ENCODE measurements around the gene INPP5B. TPM values are rescaled to one million over a fixed set of nuclear protein-coding genes. Genes with fewer than 3 reads are reported as not detected.

The INPP5B gene
- total RNA-seq, 3 donors from 2014 or later = 21.3 to 34.1 (median 25.6) TPM

DNA sequence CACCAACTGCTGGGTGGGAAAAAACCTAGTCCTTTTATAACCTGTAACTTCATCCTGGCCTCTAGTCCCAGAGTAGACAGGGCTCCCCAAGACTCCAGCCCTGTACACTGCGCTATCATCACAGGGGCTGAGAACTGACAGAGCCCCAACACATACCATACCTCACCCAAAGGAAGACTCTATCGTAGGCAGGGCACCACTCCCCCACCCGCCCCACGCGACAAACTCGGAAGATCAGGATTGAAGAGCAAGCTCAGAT, 15.8 kb downstream of the INPP5B start:
- TF ChIP-seq, protein P1, sequence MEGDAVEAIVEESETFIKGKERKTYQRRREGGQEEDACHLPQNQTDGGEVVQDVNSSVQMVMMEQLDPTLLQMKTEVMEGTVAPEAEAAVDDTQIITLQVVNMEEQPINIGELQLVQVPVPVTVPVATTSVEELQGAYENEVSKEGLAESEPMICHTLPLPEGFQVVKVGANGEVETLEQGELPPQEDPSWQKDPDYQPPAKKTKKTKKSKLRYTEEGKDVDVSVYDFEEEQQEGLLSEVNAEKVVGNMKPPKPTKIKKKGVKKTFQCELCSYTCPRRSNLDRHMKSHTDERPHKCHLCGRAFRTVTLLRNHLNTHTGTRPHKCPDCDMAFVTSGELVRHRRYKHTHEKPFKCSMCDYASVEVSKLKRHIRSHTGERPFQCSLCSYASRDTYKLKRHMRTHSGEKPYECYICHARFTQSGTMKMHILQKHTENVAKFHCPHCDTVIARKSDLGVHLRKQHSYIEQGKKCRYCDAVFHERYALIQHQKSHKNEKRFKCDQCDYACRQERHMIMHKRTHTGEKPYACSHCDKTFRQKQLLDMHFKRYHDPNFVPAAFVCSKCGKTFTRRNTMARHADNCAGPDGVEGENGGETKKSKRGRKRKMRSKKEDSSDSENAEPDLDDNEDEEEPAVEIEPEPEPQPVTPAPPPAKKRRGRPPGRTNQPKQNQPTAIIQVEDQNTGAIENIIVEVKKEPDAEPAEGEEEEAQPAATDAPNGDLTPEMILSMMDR (IDR thresholded peaks at IDR 0.05) = no peak
- TF ChIP-seq POLR2A (IDR thresholded peaks at IDR 0.05) (no peak), POLR2AphosphoS5 (IDR thresholded peaks at IDR 0.05) (no peak)
- no peaks in the 10 kb centered on the region for H3K36me3 ChIP-seq
- intact Hi-C loops (cut with DNase I; ENCODE audit: low total_unique reads) = loop anchor here (1.0 kb wide), 1 partner anchor 20 kb away; no protein-coding TSS in a partner anchor
- H3K9me3 ChIP-seq = no peaks in the 10 kb centered on the region
- peak overlapping the region; percentile 70 to 90 (median 87) for H3K4me3 ChIP-seq
- DNase-seq (ENCODE audit: low spot score in 2 of 2) = no peak
- H3K4me1 ChIP-seq = no peaks in the 10 kb centered on the region
- H3K27me3 ChIP-seq = no peaks in the 10 kb centered on the region
- peak overlapping the region; percentile 70 to 84 for H3K27ac ChIP-seq

DNA sequence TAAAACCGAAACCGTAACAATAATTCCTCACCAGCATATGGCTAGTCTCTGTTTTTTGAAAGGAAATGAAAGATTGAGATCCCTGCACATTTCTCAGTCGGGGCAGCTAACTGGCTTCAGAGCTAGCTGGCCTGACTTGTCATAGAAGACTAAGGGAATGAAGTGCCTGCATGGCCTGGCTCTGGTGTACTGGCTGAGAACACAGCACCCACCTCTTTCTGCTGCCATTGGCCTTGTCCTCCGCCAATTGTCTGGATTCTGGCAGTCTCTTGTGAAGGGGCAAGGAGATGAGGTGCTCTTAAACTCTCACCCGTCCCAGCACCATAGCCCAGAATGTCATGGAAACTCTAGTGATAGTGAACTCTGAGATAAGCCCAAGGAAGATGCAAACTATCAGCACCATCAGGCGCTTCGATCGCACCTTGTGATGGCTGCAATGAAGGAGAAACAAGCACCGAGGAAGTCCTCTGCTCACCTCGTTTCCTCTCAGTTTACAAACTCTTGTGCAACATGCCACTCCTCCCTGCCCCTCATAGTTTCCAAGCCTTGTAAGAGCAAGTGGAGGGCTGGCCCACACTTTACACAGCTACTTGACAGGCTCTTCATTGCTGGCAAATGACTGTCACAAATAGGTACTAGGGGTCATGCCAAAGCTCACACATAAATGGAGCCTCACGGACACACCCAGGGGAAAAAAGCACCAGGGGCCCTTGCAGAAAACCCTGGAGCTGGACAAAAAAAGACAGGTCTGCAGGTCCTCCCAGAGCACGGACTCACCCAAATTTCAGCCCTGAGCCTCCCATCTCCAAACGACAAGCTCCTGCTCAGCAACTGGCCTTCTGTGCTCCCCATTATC, 16.4 kb downstream of the INPP5B start:
- intact Hi-C loops (cut with DNase I; ENCODE audit: low total_unique reads) = loop anchor here (1.0 kb wide), 1 partner anchor 21 kb away; no protein-coding TSS in a partner anchor
- peaks cover 0 to 5% of the 10 kb centered on the region in 2 donors for H3K4me1 ChIP-seq
- no peak for TF ChIP-seq POLR2AphosphoS5 (IDR thresholded peaks at IDR 0.05)
- TF ChIP-seq, protein P1 (IDR thresholded peaks at IDR 0.05) = no peak
- no peak for TF ChIP-seq POLR2A (IDR thresholded peaks at IDR 0.05)
- DNase-seq (ENCODE audit: low spot score in 2 of 2) = no peak
- H3K27me3 ChIP-seq = no peaks in the 10 kb centered on the region
- peak overlapping the region; percentile 70 to 90 (median 87) for H3K4me3 ChIP-seq
- peak overlapping the region; percentile 70 to 84 for H3K27ac ChIP-seq
- no peaks in the 10 kb centered on the region for H3K36me3 ChIP-seq
- H3K9me3 ChIP-seq = no peaks in the 10 kb centered on the region

DNA sequence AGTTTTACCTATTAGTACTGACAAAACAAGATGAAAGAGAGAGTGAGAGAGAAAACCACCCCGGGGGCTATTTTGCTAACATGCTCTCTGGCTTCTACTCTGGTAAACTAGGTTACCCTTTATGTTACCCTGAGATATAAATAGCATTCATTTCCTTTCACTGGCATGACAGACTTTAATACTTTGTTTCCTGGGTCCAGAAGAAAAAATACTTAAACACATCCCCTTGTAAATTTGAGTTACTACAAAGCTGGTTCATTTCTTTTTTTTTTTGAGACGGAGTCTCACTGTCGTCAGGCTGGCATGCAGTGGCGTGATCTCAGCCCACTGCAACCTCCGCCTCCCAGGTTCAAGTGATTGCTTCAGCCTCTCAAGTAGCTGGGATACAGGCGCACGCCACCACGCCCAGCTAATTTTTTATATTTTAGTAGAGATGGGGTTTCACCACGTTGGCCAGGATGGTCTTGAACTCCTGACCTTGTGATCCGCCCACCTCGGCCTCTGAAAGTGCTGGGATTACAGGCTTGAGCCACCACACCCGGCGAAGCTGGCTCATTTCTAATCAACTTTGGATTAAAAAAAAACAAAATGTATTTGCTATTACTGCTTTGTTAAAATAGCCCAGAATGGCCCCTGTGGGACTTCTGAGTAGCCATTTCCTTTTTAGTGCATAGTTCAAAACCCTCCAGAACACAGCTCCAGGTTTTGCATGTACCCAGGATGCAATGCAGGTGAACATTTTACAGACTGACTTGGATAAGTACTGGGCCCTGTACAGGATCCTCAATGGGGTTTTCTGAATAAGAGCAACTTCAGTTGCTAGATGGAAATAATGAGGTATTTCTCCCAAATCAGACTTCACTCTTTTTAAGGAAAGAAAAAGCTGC, 20.6 kb downstream of the INPP5B start:
- TF ChIP-seq POLR2A (IDR thresholded peaks at IDR 0.05) = no peak
- TF ChIP-seq POLR2AphosphoS5 (IDR thresholded peaks at IDR 0.05) = no peak
- Histone ChIP-seq H3K4me1 (peaks cover 0 to 6% of the 10 kb centered on the region in 2 donors), H3K4me3 (no peak overlapping the region), H3K27ac (peak overlapping the region; percentile 34 to 63), H3K27me3 (no peaks in the 10 kb centered on the region), H3K9me3 (no peaks in the 10 kb centered on the region), H3K36me3 (no peaks in the 10 kb centered on the region)
- intact Hi-C loops (cut with DNase I; ENCODE audit: low total_unique reads) = no loop called here
- no peak for DNase-seq (ENCODE audit: low spot score in 2 of 2)

DNA sequence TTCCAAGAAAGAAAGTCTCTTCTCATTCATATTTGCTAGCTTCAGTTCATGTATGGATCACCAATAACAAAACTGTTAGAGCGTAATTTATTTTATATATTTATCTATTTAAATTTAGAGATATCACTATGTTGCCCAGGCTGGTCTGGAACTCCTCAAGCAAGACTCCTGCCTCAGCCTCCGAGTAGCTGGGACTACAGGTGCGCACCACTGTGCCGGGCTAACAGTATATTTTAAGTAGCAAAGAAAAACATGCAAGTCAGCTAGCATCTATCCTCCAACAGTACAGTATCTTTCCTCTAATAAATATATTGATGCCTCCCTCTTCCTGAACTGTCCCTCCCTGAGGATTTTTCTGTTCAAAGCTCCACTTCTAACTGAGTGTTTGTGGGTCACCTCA, 21.5 kb downstream of the INPP5B start:
- intact Hi-C loops (cut with DNase I; ENCODE audit: low total_unique reads) = no loop called here
- Histone ChIP-seq H3K4me1 (peaks cover 0 to 6% of the 10 kb centered on the region in 2 donors), H3K27ac (peak overlapping the region in 1 of 2 donors; percentile 22), H3K9me3 (no peaks in the 10 kb centered on the region), H3K4me3 (no peak overlapping the region), H3K36me3 (no peaks in the 10 kb centered on the region), H3K27me3 (no peaks in the 10 kb centered on the region)
- no peak for DNase-seq (ENCODE audit: low spot score in 2 of 2)
- TF ChIP-seq, protein P1 (IDR thresholded peaks at IDR 0.05) = no peak
- TF ChIP-seq POLR2AphosphoS5 (IDR thresholded peaks at IDR 0.05) = no peak
- no peak for TF ChIP-seq POLR2A (IDR thresholded peaks at IDR 0.05)

DNA sequence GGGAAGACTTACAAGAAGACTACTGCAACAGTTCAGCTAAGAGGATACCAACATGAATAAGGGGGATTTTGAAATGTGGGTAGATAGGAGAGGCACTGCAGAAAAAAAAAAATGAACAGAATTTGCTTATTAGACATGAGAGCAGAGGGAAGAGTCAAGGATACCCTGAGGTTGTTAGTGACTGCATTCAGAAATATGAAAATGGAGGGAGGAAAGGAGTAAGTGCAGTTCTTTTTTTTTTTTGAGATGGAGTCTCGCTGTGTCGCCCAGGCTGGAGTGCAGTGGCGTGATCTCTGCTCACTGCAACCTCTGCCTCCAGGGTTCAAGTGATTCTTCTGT, 23.3 kb downstream of the INPP5B start:
- H3K9me3 ChIP-seq = no peaks in the 10 kb centered on the region

More for the DNA sequence above, 23.3 kb downstream of the INPP5B start:
- Histone ChIP-seq H3K27me3 (no peaks in the 10 kb centered on the region), H3K27ac (no peak overlapping the region), H3K36me3 (no peaks in the 10 kb centered on the region), H3K4me1 (peaks cover 0 to 6% of the 10 kb centered on the region in 2 donors), H3K4me3 (no peak overlapping the region)
- no peak for DNase-seq (ENCODE audit: low spot score in 2 of 2)
- TF ChIP-seq POLR2A (IDR thresholded peaks at IDR 0.05) (no peak), POLR2AphosphoS5 (IDR thresholded peaks at IDR 0.05) (no peak)
- TF ChIP-seq, protein P1 (IDR thresholded peaks at IDR 0.05) = no peak
- intact Hi-C loops (cut with DNase I; ENCODE audit: low total_unique reads) = no loop called here
